Measurements from ENCODE around the gene CT45A9.
"Not testable (repeated sequence)": the region's sequence is repeated elsewhere in the genome, so short reads cannot be mapped to it uniquely, and the experiment has no call there.

CT45A9 gene, protein sequence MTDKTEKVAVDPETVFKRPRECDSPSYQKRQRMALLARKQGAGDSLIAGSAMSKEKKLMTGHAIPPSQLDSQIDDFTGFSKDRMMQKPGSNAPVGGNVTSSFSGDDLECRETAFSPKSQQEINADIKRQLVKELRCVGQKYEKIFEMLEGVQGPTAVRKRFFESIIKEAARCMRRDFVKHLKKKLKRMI

DNA sequence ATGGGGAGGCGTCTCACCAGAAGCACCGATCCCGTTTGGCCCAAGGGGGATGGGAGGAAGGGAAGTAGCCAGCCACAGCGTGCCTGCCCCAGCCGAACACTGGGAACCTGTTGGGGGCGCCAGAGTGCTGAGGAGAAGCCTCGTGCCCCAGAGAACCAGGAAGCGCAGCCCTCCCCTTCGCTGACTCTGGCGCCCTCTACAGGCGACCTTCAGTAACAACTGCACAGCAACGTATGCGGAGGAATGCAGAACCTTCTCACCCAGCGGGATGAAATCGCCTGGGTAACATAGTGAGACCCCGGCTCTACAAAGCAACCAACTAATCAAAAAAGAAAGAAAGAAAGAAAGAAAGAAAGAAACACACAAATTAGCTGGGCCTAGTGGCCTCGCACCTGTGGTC is at the start of gene CT45A9:
Gene CT45A9 (minus strand): TSS at position 101 of the 400 bp plus-strand sequence. CDS start 3,751 bp downstream, outside the sequence.
- DNase-seq = not testable (repeated sequence)

DNA sequence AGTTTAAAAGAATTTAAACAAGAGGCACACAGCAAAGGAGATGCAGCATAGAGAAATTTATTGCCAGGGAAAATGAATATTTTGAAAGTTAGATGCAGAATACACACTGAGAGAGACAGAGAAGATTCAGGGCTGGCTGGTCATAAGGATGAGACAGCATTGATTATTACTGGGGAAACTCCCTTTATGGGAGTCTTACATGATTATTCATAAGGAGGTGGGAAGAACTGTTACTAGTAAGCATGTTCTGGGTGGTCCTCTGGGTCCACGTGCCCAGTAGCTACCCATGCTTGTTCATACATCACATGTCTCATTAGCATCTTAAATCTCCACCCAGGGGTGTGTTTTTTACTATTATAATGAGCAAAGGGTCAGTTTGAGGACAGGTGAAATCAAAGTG is 48.9 kb upstream of the CT45A9 start:
- DNase-seq = not testable (repeated sequence)

DNA sequence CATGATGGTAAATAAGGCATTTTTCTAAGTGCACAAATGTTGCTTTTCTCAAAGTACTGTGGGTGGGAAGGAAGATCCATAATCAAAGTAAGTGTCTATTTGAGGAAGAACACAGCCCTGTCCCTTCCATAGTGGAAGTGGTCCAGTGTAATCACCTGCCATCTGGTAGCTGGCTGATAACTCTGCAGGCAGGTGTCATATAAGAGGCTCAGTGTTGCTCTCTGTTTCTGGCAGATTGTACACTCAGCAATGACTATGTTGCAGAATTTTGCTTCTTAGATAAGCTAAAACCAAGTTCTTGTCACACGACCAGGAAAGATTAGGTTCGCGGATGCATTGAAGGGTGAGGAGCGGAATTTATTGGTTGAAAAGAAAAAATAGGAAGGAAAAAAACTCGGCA is 42.8 kb upstream of the CT45A9 start:
- DNase-seq = no peak

DNA sequence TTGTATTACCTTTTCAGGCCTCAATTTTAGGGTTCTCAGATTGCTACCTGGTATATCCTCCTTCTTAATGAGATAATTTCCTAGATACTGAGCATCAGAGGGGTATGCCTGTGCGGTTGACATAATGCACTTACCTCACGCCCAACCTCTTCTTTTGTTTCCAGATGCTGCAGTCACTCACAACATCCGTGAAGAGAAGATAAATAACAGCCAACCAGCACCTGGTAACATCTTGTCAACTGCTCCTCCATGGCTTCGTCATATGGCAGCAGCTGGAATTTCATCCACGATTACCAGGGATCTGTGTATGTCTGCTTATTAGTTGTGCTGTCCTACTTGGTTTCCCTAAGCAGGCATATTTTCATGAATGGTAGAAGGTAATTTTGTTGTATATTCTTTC is 38.6 kb upstream of the CT45A9 start:
- DNase-seq = no peak

DNA sequence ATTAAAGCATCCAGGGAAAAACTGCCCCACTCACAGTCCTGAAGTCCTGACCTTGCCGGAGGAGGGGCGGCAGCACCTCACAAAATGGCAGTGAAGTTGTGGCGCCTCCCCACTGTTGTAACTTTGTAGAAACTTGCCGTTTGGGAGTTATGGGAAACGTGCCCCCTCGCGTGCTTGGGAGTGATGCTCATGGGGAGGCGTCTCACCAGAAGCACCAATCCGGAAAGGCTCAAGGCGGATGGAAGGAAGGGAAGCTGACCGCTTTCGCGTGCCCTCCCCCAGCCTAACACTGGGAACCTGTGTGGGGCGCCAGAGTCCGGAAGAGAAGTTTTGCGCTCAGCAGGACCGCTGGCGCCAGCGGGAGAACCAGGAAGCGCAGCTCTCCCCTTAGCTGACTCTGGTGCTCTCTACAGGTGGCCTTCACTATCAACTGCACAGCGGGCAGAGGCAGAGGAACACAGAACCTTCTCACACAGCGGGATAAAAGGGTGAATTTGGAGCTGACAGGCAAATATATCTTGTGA is 21.7 kb upstream of the CT45A9 start, which contains the start of the genes CT45A10 and SAGE1:
Gene CT45A10 (minus strand): TSS at position 151 of the 524 bp plus-strand sequence. CDS start 8,100 bp downstream, outside the sequence.
Gene SAGE1 (plus strand): TSS at position 423 of the 524 bp plus-strand sequence. CDS start 2,527 bp downstream, outside the sequence.
- no peak for DNase-seq

DNA sequence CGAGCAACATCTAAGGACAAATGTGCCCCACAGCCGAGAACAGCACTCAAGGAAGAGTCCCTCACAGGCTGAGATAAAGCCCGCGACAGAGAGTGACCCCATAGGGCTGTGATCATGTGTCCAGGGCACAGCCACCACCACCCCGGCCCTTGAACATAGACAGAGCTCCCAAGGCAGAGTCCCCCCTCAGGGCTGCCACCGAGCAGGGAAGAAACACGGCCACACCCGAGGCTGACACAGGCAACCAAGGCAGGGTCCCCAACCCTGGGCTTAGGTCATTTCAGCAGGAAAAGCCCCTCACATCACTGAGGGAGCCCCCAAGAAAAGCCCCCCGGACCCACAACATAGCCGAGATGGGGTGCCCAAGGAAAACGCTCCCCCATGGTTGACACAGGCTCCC is 21.2 kb upstream of the CT45A9 start:
- no peak for DNase-seq

DNA sequence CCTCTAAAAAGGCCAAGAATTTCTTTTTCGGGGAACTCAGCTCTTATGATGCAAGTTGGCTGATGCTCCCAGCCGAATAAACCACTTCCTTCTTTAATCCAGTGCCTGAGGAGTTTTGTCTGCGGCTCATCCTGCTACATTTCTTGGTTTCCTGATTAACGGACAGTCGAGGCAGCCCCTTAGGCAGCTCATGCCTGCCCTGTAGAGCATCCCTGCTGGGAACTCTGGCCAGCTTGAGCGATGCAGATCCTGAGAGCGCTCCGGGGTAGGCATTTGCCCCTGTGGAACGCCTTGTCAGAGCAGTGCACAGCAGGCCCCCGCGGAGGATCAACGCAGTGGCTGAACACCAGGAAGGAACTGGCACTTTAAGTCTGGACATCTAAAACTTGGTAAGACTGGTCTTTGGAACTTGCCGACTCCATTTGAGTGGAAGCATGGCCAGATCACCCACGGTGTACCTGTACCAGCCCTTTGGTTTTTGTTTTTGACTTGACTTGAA is 18.5 kb upstream of the CT45A9 start:
- DNase-seq = peak; percentile 2

DNA sequence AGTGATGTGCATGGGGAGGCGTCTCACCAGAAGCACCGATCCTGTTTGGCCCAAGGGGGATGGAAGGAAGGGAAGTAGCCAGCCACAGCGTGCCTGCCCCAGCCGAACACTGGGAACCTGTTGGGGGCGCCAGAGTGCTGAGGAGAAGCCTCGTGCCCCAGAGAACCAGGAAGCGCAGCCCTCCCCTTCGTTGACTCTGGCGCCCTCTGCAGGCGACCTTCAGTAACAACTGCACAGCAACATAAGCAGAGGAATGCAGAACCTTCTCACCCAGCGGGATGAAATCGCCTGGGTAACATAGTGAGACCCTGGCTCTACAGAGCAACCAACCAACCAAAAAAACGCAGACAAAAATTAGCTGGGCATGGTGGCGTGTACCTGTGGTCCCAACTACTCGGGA is 17.4 kb upstream of the CT45A9 start:
- DNase-seq = peak; percentile 40

DNA sequence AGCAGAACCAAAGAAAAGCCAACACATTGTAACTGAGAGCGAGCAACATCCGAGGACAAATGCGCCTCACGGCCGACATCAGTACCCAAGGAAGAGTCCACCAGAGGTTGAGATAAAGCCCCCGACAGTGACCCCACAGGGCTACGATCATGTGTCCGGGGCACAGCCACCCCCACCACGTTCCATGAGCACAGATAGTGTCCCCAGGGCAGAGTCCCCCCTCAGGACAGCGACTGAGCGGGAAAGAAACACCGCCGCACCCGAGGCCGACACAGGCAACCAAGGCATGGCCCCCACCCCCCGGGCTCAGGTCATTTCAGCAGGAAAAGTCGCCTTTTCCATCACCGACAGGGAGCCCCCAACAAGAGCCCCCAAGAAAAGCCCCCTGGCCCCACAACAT is 16.6 kb upstream of the CT45A9 start:
- DNase-seq = not testable (repeated sequence)

DNA sequence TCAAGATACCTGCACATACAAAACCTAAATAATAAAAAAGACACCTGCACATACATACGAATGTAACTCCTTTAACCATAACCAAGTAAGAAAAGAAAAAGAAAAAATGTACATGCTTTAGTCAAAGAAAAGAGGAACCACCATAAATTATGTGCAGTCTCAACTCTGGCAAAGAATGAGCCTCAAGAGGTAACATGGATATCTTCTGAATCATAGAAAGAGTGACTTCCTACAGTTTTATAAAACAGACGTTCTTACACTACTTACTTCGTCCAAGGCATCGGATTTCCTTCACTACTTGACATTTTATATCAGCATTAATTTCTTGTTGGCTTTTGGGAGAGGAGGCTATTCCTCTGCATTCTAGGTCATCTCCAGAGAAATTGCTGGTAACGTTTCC is 11.1 kb upstream of the CT45A9 start:
- DNase-seq = not testable (repeated sequence)

DNA sequence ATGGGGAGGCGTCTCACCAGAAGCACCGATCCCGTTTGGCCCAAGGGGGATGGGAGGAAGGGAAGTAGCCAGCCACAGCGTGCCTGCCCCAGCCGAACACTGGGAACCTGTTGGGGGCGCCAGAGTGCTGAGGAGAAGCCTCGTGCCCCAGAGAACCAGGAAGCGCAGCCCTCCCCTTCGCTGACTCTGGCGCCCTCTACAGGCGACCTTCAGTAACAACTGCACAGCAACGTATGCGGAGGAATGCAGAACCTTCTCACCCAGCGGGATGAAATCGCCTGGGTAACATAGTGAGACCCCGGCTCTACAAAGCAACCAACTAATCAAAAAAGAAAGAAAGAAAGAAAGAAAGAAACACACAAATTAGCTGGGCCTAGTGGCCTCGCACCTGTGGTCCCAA is 17.2 kb downstream of the CT45A9 start, which contains the start of gene CT45A8:
Gene CT45A8 (minus strand): TSS at position 101 of the 400 bp plus-strand sequence. CDS start 3,755 bp downstream, outside the sequence.
- not testable (repeated sequence) for DNase-seq

DNA sequence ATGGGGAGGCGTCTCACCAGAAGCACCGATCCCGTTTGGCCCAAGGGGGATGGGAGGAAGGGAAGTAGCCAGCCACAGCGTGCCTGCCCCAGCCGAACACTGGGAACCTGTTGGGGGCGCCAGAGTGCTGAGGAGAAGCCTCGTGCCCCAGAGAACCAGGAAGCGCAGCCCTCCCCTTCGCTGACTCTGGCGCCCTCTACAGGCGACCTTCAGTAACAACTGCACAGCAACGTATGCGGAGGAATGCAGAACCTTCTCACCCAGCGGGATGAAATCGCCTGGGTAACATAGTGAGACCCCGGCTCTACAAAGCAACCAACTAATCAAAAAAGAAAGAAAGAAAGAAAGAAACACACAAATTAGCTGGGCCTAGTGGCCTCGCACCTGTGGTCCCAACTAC is 34.4 kb downstream of the CT45A9 start, which contains the start of gene CT45A7:
Gene CT45A7 (minus strand): TSS at position 101 of the 400 bp plus-strand sequence. CDS start 3,747 bp downstream, outside the sequence.
- DNase-seq = not testable (repeated sequence)

DNA sequence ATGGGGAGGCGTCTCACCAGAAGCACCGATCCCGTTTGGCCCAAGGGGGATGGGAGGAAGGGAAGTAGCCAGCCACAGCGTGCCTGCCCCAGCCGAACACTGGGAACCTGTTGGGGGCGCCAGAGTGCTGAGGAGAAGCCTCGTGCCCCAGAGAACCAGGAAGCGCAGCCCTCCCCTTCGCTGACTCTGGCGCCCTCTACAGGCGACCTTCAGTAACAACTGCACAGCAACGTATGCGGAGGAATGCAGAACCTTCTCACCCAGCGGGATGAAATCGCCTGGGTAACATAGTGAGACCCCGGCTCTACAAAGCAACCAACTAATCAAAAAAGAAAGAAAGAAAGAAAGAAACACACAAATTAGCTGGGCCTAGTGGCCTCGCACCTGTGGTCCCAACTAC is 51.7 kb downstream of the CT45A9 start, which contains the start of gene CT45A2:
Gene CT45A2 (minus strand): TSS at position 101 of the 400 bp plus-strand sequence. CDS start 3,747 bp downstream, outside the sequence.
- not testable (repeated sequence) for DNase-seq

Measured in hematopoietic multipotent progenitor cell treated with erythropoietin and hydrocortisone succinate and interleukin-3 and kit ligand, for 6 days (in vitro differentiated cells).